Transverse colon (tissue), 3 donors: ENCODE measurements around the gene KRT3.

Source experiments
- POLR2A ChIP-seq: fragments of 450-650 bp; IDR thresholded peaks from one replicate; pipeline ENCODE4 v1.6.1; 2016; ENCODE audit warnings: antibody characterized with exemption, mild to moderate bottlenecking, moderate library complexity
- POLR2AphosphoS5 ChIP-seq, 3 donors: sonication (generic); formaldehyde crosslinking; IDR thresholded peaks; one replicate each; pipeline ENCODE4 v1.6.1; 2016; ENCODE audit warnings: antibody characterized with exemption in 3 of 3

- TF ChIP-seq POLR2A (no peak), POLR2AphosphoS5 (IDR thresholded peaks at IDR 0.05) (no peak)
Observed at GRCh38 chr12:52776435-52776834, 19.5 kb downstream of the KRT3 start.
